H1 (cell line): ENCODE results near the gene FOXE1.

ENCODE experiments used
- CBX5 ChIP-seq: fragments of 300-800, 300-1000 bp; sonication (generic); IDR thresholded peaks from 2 replicates; pipeline ENCODE4 v1.7.1; 2016; ENCODE audit warnings: antibody characterized with exemption, low read length, low read depth
- CTCF ChIP-seq, 3 experiments: IDR thresholded peaks; 1 replicate in 2 of 3; 2 replicates in 1 of 3; pipeline versions ENCODE4 v1.5.1 to v1.6.1; 2011; ENCODE audit warnings: low read length in 3 of 3, mild to moderate bottlenecking in 3 of 3, inconsistent platforms in 2 of 3, low read depth in 1 of 3, moderate library complexity in 1 of 3; ENCODE audit not compliant: insufficient read depth in 1 of 3; ENCODE audit errors: control extremely low read depth in 1 of 3
- EGR1 ChIP-seq: IDR thresholded peaks from 2 replicates; pipeline ENCODE4 v1.6.1; 2011; ENCODE audit warnings: low read depth, low read length, borderline replicate concordance
- HDAC6 ChIP-seq: IDR thresholded peaks from one replicate; pipeline ENCODE4 v1.7.1; 2012; ENCODE audit warnings: low read depth, mild to moderate bottlenecking, inconsistent platforms, low read length, moderate library complexity
- KDM1A ChIP-seq: fragments of 200-600, 300-600 bp; sonication (generic); IDR thresholded peaks from 2 replicates; pipeline ENCODE4 v1.7.1; 2016; ENCODE audit warnings: mild to moderate bottlenecking, low read length, borderline replicate concordance
- MAFK ChIP-seq: IDR thresholded peaks from 2 replicates; pipeline ENCODE4 v1.6.1; 2012; ENCODE audit warnings: low read depth, mild to moderate bottlenecking, improper control_type of control experiment, low read length
- POLR2A ChIP-seq, 2 experiments: IDR thresholded peaks; 1 replicate in 1 of 2; 2 replicates in 1 of 2; pipeline ENCODE4 v1.6.1; 2011; ENCODE audit warnings: low read depth in 2 of 2, low read length in 2 of 2, mild to moderate bottlenecking in 2 of 2; ENCODE audit errors: control extremely low read depth in 1 of 2
- RXRA ChIP-seq: IDR thresholded peaks from 2 replicates; pipeline ENCODE4 v1.6.1; 2011; ENCODE audit warnings: low read depth, mild to moderate bottlenecking, low read length, moderate library complexity; ENCODE audit not compliant: insufficient read depth
- TAF1 ChIP-seq: IDR thresholded peaks from 2 replicates; pipeline ENCODE4 v1.6.1; 2011; ENCODE audit warnings: mild to moderate bottlenecking, low read depth, low read length
- TAF7 ChIP-seq: optimal IDR thresholded peaks from 2 replicates; pipeline ENCODE3; 2011; ENCODE audit warnings: low read depth, mild to moderate bottlenecking, inconsistent platforms, low read length, moderate library complexity, borderline replicate concordance
- TF ChIP-seq, protein P1 (sequence below): IDR thresholded peaks from 2 replicates; pipeline ENCODE4 v1.6.1; 2012; ENCODE audit warnings: inconsistent platforms

DNA sequence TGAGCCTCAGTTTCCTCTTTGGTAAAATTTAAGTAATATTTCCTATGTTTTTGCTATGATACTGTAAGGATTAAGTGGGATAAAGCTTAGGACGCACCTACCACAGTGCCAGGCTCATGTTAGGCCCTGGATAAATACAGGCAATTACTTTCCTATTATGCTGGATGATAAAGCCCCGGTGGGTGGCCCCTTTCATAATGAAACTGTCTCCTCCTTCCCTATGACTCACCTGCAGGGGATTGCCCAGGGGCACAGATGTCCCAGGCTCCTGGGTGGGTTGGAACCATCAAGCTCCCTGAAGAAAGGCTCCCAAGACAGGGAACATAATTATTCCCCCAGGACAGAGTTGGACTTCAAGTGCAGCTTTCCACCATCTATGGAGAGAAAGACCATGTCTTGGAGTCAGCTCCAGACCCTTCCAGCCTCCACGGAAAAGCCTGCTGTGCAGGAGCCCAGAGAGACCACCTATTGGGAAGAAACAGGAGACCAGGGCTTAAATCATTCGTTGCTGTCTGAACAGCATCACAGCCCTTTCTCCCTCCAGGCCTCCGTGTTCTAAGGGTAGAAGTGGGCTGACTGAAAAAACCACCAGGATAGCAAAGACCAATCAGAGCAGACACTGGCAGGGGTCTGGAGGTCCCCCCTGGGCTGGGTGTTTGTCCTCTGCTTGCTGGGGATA is 43.2 kb upstream of the FOXE1 start:
- TF ChIP-seq, protein P1, sequence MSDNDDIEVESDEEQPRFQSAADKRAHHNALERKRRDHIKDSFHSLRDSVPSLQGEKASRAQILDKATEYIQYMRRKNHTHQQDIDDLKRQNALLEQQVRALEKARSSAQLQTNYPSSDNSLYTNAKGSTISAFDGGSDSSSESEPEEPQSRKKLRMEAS: no peak
- TF ChIP-seq CTCF (IDR thresholded peaks at IDR 0.05; ENCODE audit: control extremely low read depth in 1 of 3, insufficient read depth in 1 of 3, low read depth in 1 of 3, low read length in 3 of 3): no peak
- no peak for TF ChIP-seq HDAC6
- TF ChIP-seq MAFK: no peak
- no peak for TF ChIP-seq TAF1
- no peak for TF ChIP-seq RXRA
- no peak for TF ChIP-seq POLR2A (IDR thresholded peaks at IDR 0.05; ENCODE audit: control extremely low read depth in 1 of 2, low read depth in 2 of 2, low read length in 2 of 2)
- no peak for TF ChIP-seq KDM1A
- no peak for TF ChIP-seq EGR1
- no peak for TF ChIP-seq TAF7
- TF ChIP-seq CBX5: no peak
